Trophoblast cell (in vitro differentiated cells and primary cell): Measurements from ENCODE around the gene EMX1.

ENCODE experiments used
- DNase-seq, 2 donors: peaks; one replicate each; pipeline ENCODE4 v3.0.0-alpha.2; 2016
- H2AFZ ChIP-seq: 2 replicates; pipeline ENCODE4 v1.6.1; 2013; ENCODE audit warnings: low read length, moderate library complexity, mild to moderate bottlenecking; ENCODE audit not compliant: insufficient read depth, poor library complexity
- H2AK5ac ChIP-seq: 2 replicates; pipeline ENCODE4 v1.6.1; 2013; ENCODE audit warnings: mild to moderate bottlenecking, low read length
- H2BK120ac ChIP-seq: 2 replicates; pipeline ENCODE4 v1.6.1; 2013; ENCODE audit warnings: low read length, mild to moderate bottlenecking, moderate library complexity; ENCODE audit not compliant: insufficient read depth, poor library complexity
- H2BK12ac ChIP-seq: 2 replicates; pipeline ENCODE4 v1.6.1; 2013; ENCODE audit warnings: mild to moderate bottlenecking, low read length, moderate library complexity
- H2BK5ac ChIP-seq: 2 replicates; pipeline ENCODE4 v1.6.1; 2013; ENCODE audit warnings: low read length, low read depth, moderate library complexity, mild to moderate bottlenecking; ENCODE audit not compliant: poor library complexity
- H3K14ac ChIP-seq: 2 replicates; pipeline ENCODE4 v1.6.1; 2013; ENCODE audit warnings: mild to moderate bottlenecking, low read length
- H3K18ac ChIP-seq: 2 replicates; pipeline ENCODE4 v1.6.1; 2013; ENCODE audit warnings: mild to moderate bottlenecking, low read length
- H3K23ac ChIP-seq: 2 replicates; pipeline ENCODE4 v1.6.1; 2013; ENCODE audit warnings: low read length
- H3K27ac ChIP-seq: 2 replicates; pipeline ENCODE4 v1.5.1; 2013; ENCODE audit warnings: low read depth, mild to moderate bottlenecking, inconsistent platforms, low read length, moderate library complexity
- H3K27me3 ChIP-seq: 2 replicates; pipeline ENCODE4 v1.6.1; 2013; ENCODE audit warnings: inconsistent platforms, mild to moderate bottlenecking, low read length, moderate library complexity; ENCODE audit not compliant: insufficient read depth
- H3K36me3 ChIP-seq, 2 experiments: 1 replicate in 1 of 2; 2 replicates in 1 of 2; pipeline ENCODE4 v1.6.1; 2013; ENCODE audit warnings: low read length in 2 of 2, mild to moderate bottlenecking in 2 of 2, moderate library complexity in 1 of 2; ENCODE audit not compliant: insufficient read depth in 2 of 2, control insufficient read depth in 1 of 2
- H3K4ac ChIP-seq: 2 replicates; pipeline ENCODE4 v1.6.1; 2013; ENCODE audit warnings: low read depth, mild to moderate bottlenecking, low read length, moderate library complexity
- H3K4me1 ChIP-seq, 2 experiments: 1 replicate in 1 of 2; 2 replicates in 1 of 2; pipeline ENCODE4 v1.6.1; 2013; ENCODE audit warnings: low read length in 2 of 2, mild to moderate bottlenecking in 2 of 2, moderate library complexity in 1 of 2; ENCODE audit not compliant: insufficient read depth in 2 of 2, control insufficient read depth in 1 of 2
- H3K4me2 ChIP-seq: 2 replicates; pipeline ENCODE4 v1.6.1; 2013; ENCODE audit warnings: inconsistent platforms, mild to moderate bottlenecking, low read length, moderate library complexity
- H3K4me3 ChIP-seq: 2 replicates; pipeline ENCODE4 v1.5.1; 2013; ENCODE audit warnings: mild to moderate bottlenecking, low read depth, low read length, inconsistent platforms
- H3K79me1 ChIP-seq: one replicate; pipeline ENCODE4 v1.6.1; 2013; ENCODE audit warnings: low read length
- H3K79me2 ChIP-seq: 2 replicates; pipeline ENCODE4 v1.6.1; 2013; ENCODE audit warnings: low read length, mild to moderate bottlenecking; ENCODE audit not compliant: control insufficient read depth, insufficient read depth, poor library complexity
- H3K9ac ChIP-seq: 2 replicates; pipeline ENCODE4 v1.6.1; 2013; ENCODE audit warnings: mild to moderate bottlenecking, low read length
- H3K9me3 ChIP-seq: 2 replicates; pipeline ENCODE4 v1.6.1; 2013; ENCODE audit warnings: low read depth, mild to moderate bottlenecking, control low read depth, inconsistent platforms, low read length; ENCODE audit not compliant: insufficient read depth
- H4K12ac ChIP-seq: 2 replicates; pipeline ENCODE4 v1.6.1; 2013; ENCODE audit warnings: low read depth, mild to moderate bottlenecking, low read length, moderate library complexity
- H4K8ac ChIP-seq: 2 replicates; pipeline ENCODE4 v1.6.1; 2013; ENCODE audit warnings: low read depth, mild to moderate bottlenecking, low read length, moderate library complexity
- H4K91ac ChIP-seq: one replicate; pipeline ENCODE4 v1.6.1; 2013; ENCODE audit warnings: low read depth, mild to moderate bottlenecking, low read length, moderate library complexity
- WGBS: extraction: QIAGEN DNeasy Blood & Tissue Kit; methylation state at CpG from one replicate; pipeline ENCODE4 v1.1.7; 2013; ENCODE audit warnings: missing lambda C conversion rate; ENCODE audit not compliant: insufficient read length, insufficient coverage; ENCODE audit errors: extremely low coverage; 5-methylcytosine and 5-hydroxymethylcytosine counted together

The EMX1 gene

GRCh38 chr2:72929010-72929409 is 11.7 kb downstream of the EMX1 start:
- WGBS, result no CpG with 5 or more reads among the region's 1 CpG
- peaks cover 46% of the 10 kb centered on the region for H3K27me3 ChIP-seq

GRCh38 chr2:72931280-72931910 is 14.1 kb downstream of the EMX1 start:
- H3K9me3 ChIP-seq, result no peaks in the 10 kb centered on the region
- H3K36me3 ChIP-seq, result no peaks in the 10 kb centered on the region
- no peak overlapping the region for H3K4ac ChIP-seq
- no peak overlapping the region for H3K23ac ChIP-seq
- H3K4me1 ChIP-seq, result peaks cover 0 to 7% of the 10 kb centered on the region in 2 experiments
- no peak overlapping the region for H3K4me3 ChIP-seq
- no peak for DNase-seq
- H2BK120ac ChIP-seq, result no peak overlapping the region
- no peaks in the 10 kb centered on the region for H3K79me1 ChIP-seq
- no CpG with 5 or more reads among the region's 14 CpGs for WGBS
- no peak overlapping the region for H3K9ac ChIP-seq
- no peak overlapping the region for H3K18ac ChIP-seq
- peaks cover 27% of the 10 kb centered on the region for H3K27me3 ChIP-seq
- H4K12ac ChIP-seq, result no peak overlapping the region
- H3K14ac ChIP-seq, result no peak overlapping the region
- no peak overlapping the region for H3K4me2 ChIP-seq
- H2BK5ac ChIP-seq, result no peak overlapping the region
- H2BK12ac ChIP-seq, result no peak overlapping the region
- no peak overlapping the region for H2AFZ ChIP-seq
- H3K27ac ChIP-seq, result no peak overlapping the region
- no peaks in the 10 kb centered on the region for H3K79me2 ChIP-seq
- H2AK5ac ChIP-seq, result no peak overlapping the region
- no peak overlapping the region for H4K91ac ChIP-seq
- no peak overlapping the region for H4K8ac ChIP-seq

More at GRCh38 chr2:72929010-72929409, 11.7 kb downstream of the EMX1 start:
- Histone ChIP-seq H2AK5ac (no peak overlapping the region), H3K4me1 (peaks cover 2 to 5% of the 10 kb centered on the region in 2 experiments), H4K12ac (no peak overlapping the region), H3K4ac (no peak overlapping the region), H2AFZ (no peak overlapping the region), H3K23ac (no peak overlapping the region), H3K79me1 (no peaks in the 10 kb centered on the region), H3K4me3 (no peak overlapping the region), H3K79me2 (no peaks in the 10 kb centered on the region), H3K18ac (no peak overlapping the region), H3K4me2 (no peak overlapping the region), H2BK12ac (no peak overlapping the region), H3K9ac (no peak overlapping the region), H4K91ac (no peak overlapping the region), H3K9me3 (no peaks in the 10 kb centered on the region), H2BK5ac (no peak overlapping the region), H4K8ac (no peak overlapping the region), H2BK120ac (no peak overlapping the region), H3K14ac (no peak overlapping the region), H3K27ac (no peak overlapping the region), H3K36me3 (no peaks in the 10 kb centered on the region)
- no peak for DNase-seq

- no CpG with 5 or more reads among the region's 5 CpGs for WGBS
Measured at GRCh38 chr2:72932045-72932740, 14.9 kb downstream of the EMX1 start.

GRCh38 chr2:72932805-72933204 is 15.5 kb downstream of the EMX1 start:
- no CpG with 5 or more reads among the region's 4 CpGs for WGBS
- Histone ChIP-seq H2BK12ac (no peak overlapping the region), H2AFZ (no peak overlapping the region), H3K18ac (no peak overlapping the region), H4K12ac (no peak overlapping the region), H3K9me3 (no peaks in the 10 kb centered on the region), H3K79me1 (no peaks in the 10 kb centered on the region), H3K4ac (no peak overlapping the region), H4K8ac (no peak overlapping the region), H3K23ac (no peak overlapping the region), H3K4me1 (peaks cover 0 to 9% of the 10 kb centered on the region in 2 experiments), H3K9ac (no peak overlapping the region), H3K36me3 (no peaks in the 10 kb centered on the region), H2BK120ac (no peak overlapping the region), H3K4me3 (no peak overlapping the region), H2BK5ac (no peak overlapping the region), H2AK5ac (no peak overlapping the region), H3K27ac (no peak overlapping the region), H3K4me2 (no peak overlapping the region), H3K79me2 (no peaks in the 10 kb centered on the region), H3K27me3 (peaks cover 14% of the 10 kb centered on the region), H3K14ac (no peak overlapping the region), H4K91ac (no peak overlapping the region)
- DNase-seq, result no peak

More at GRCh38 chr2:72932045-72932740, 14.9 kb downstream of the EMX1 start:
- Histone ChIP-seq H2AFZ (no peak overlapping the region), H3K4me3 (no peak overlapping the region), H4K12ac (no peak overlapping the region), H3K27me3 (peaks cover 20% of the 10 kb centered on the region), H3K4ac (no peak overlapping the region), H4K91ac (no peak overlapping the region), H2BK5ac (no peak overlapping the region), H3K79me2 (no peaks in the 10 kb centered on the region), H2AK5ac (no peak overlapping the region), H3K79me1 (no peaks in the 10 kb centered on the region), H4K8ac (no peak overlapping the region), H3K4me1 (peaks cover 0 to 9% of the 10 kb centered on the region in 2 experiments), H3K23ac (no peak overlapping the region), H3K18ac (no peak overlapping the region), H3K14ac (no peak overlapping the region), H2BK12ac (no peak overlapping the region), H3K9ac (no peak overlapping the region), H3K9me3 (no peaks in the 10 kb centered on the region), H3K36me3 (no peaks in the 10 kb centered on the region), H3K4me2 (no peak overlapping the region), H3K27ac (no peak overlapping the region), H2BK120ac (no peak overlapping the region)
- no peak for DNase-seq
